K562 (cell line): Measurements from ENCODE around the gene ABCC1. TPM values are rescaled to one million over a fixed set of nuclear protein-coding genes. Genes with fewer than 3 reads are reported as not detected.

ENCODE experiments used
- ATAC-seq: fragments of 200-7000 bp; cut with Tn5 transposase; 3 replicates; pipeline ENCODE4 v1.9.1; 2020; ENCODE audit warnings: moderate library complexity
- BruUV-seq: library from RNA; stranded (reverse); fragments of 400-500 nt; replicated peaks from 2 replicates; lab custom pipeline; 2021; lab: Mats Ljungman, UMichigan
- CTCF ChIA-PET: fragments of 300-600 bp; formaldehyde crosslinking; extraction: SDS; loops from one replicate; lab custom pipeline; 2021; ENCODE audit warnings: low intra/inter-chr PET ratio; lab: Yijun Ruan, JAX
- POLR2A ChIA-PET: fragments of 300-600, 350-650 bp; sonication (Branson Sonifier 250); formaldehyde crosslinking; extraction: SDS; loops from one replicate; lab custom pipeline; 2021; ENCODE audit warnings: antibody characterized with exemption, inconsistent platforms; lab: Yijun Ruan, JAX
- DNase-seq, 4 experiments: peaks; one replicate each; pipeline versions ENCODE4 v3.0.0 to v3.0.0-alpha.2; 2011 to 2018; ENCODE audit warnings: low spot score in 3 of 4, mixed read lengths in 3 of 4; ENCODE audit errors: extremely low read depth in 1 of 4
- FAIRE-seq: peaks from 2 replicates; lab custom pipeline; 2011; peaks lifted over from hg19 to GRCh38; lab: Jason Lieb, UNC
- H2AFZ ChIP-seq: 2 replicates; pipeline ENCODE4 v1.6.0; 2011; ENCODE audit warnings: low read depth, low read length, control low read depth, inconsistent platforms
- H3K27ac ChIP-seq: fragments of 200-600 bp; 3 replicates; pipeline ENCODE4 v1.8.0; 2011; ENCODE audit warnings: low read depth, mild to moderate bottlenecking, control low read depth, inconsistent platforms, low read length, moderate library complexity, mixed read lengths; ENCODE audit errors: extremely low read depth
- H3K27me3 ChIP-seq, 2 experiments: fragments of 300-600 bp in 1 of 2; 2 replicates in 1 of 2; 3 replicates in 1 of 2; pipeline versions ENCODE4 v1.6.0 to v1.8.0; 2011; ENCODE audit warnings: inconsistent platforms in 2 of 2, low read length in 2 of 2, mild to moderate bottlenecking in 1 of 2, mixed read lengths in 1 of 2, moderate library complexity in 1 of 2; ENCODE audit not compliant: control insufficient read depth in 2 of 2, insufficient read depth in 2 of 2
- H3K36me3 ChIP-seq: fragments of 300-600 bp; 3 replicates; pipeline ENCODE4 v1.8.0; 2011; ENCODE audit warnings: mild to moderate bottlenecking, low read length, inconsistent platforms; ENCODE audit not compliant: control insufficient read depth, insufficient read depth
- H3K4me1 ChIP-seq, 2 experiments: fragments of 200-600 bp in 1 of 2; replicated peaks in 1 of 2; 2 replicates in 1 of 2; 3 replicates in 1 of 2; pipeline versions ENCODE4 v1.5.1 to v1.8.0; 2011; ENCODE audit warnings: inconsistent platforms in 2 of 2, low read length in 2 of 2, mild to moderate bottlenecking in 1 of 2, mixed read lengths in 1 of 2, moderate library complexity in 1 of 2; ENCODE audit not compliant: control insufficient read depth in 2 of 2, insufficient read depth in 2 of 2
- H3K4me2 ChIP-seq: 2 replicates; pipeline ENCODE4 v1.6.1; 2011; ENCODE audit warnings: low read length, control low read depth, inconsistent platforms, mixed read lengths; ENCODE audit not compliant: insufficient read depth
- H3K4me3 ChIP-seq: fragments of 200-600 bp; sonication (generic), shearing (Covaris generic); 2 replicates; pipeline ENCODE4 v1.5.1; 2016; ENCODE audit warnings: control low read depth, inconsistent platforms
- H3K79me2 ChIP-seq: fragments of 200-600 bp; 3 replicates; pipeline ENCODE4 v1.8.0; 2011; ENCODE audit warnings: low read length, inconsistent platforms; ENCODE audit not compliant: control insufficient read depth, insufficient read depth
- H3K9ac ChIP-seq, 2 experiments: 2 replicates each; pipeline versions ENCODE4 v1.6.0 to v1.6.1; 2011; ENCODE audit warnings: low read depth in 2 of 2, low read length in 2 of 2, control low read depth in 1 of 2, inconsistent platforms in 1 of 2, mild to moderate bottlenecking in 1 of 2, mixed read lengths in 1 of 2; ENCODE audit not compliant: insufficient read depth in 1 of 2
- H3K9me1 ChIP-seq: one replicate; pipeline ENCODE4 v1.6.0; 2011; ENCODE audit warnings: inconsistent platforms, mild to moderate bottlenecking, low read length, moderate library complexity; ENCODE audit not compliant: control insufficient read depth, insufficient read depth
- H3K9me3 ChIP-seq: replicated peaks from 2 replicates; pipeline ENCODE4 v1.5.1; 2011; ENCODE audit warnings: low read depth, low read length, inconsistent platforms; ENCODE audit not compliant: control insufficient read depth, insufficient read depth
- H4K20me1 ChIP-seq: replicated peaks from 2 replicates; pipeline ENCODE4 v1.6.1; 2011; ENCODE audit warnings: low read length, inconsistent platforms, mixed read lengths; ENCODE audit not compliant: control insufficient read depth, insufficient read depth
- ADNP ChIP-seq: fragments of 200-800 bp; sonication (Bioruptor generic); IDR thresholded peaks from 2 replicates; pipeline ENCODE4 v1.6.1; 2016; ENCODE audit warnings: missing genetic modification characterization, missing compliant biosample characterization
- DDX20 ChIP-seq: fragments of 450-650 bp; IDR thresholded peaks from 2 replicates; pipeline ENCODE4 v1.6.1; 2016; ENCODE audit warnings: missing genetic modification characterization, low read depth, mild to moderate bottlenecking, missing compliant biosample characterization, moderate library complexity
- ELF2 ChIP-seq: fragments of 250-450 bp; sonication (Bioruptor Pico); IDR thresholded peaks from 2 replicates; pipeline ENCODE4 v1.5.0; 2021; ENCODE audit warnings: mild to moderate bottlenecking
- NUFIP1 ChIP-seq: fragments of 450-650 bp; IDR thresholded peaks from 2 replicates; pipeline ENCODE4 v1.6.1; 2018; ENCODE audit not compliant: partially characterized antibody
- STAG1 ChIP-seq: sonication (generic); formaldehyde crosslinking; IDR thresholded peaks from 2 replicates; pipeline ENCODE4 v1.5.0; 2020; ENCODE audit warnings: missing genetic modification reagents, borderline replicate concordance
- TAF7 ChIP-seq: fragments of 450-650 bp; IDR thresholded peaks from 2 replicates; pipeline ENCODE4 v1.6.1; 2016; ENCODE audit warnings: missing genetic modification characterization, missing compliant biosample characterization
- TRIM24 ChIP-seq, 2 experiments: fragments of 450-650 bp; IDR thresholded peaks; 2 replicates each; pipeline ENCODE4 v1.6.1; 2016
- ZBED1 ChIP-seq: IDR thresholded peaks from 2 replicates; pipeline ENCODE4 v1.6.1; 2014
- ZNF436 ChIP-seq: fragments of 250-450, 450-650 bp; sonication (Bioruptor Pico); formaldehyde crosslinking; IDR thresholded peaks from 2 replicates; pipeline ENCODE4 v1.7.0; 2020; ENCODE audit warnings: mild to moderate bottlenecking
- WGBS: fragments of 100-300 bp; shearing (Covaris generic); methylation state at CpG from one replicate; pipeline ENCODE4 v1.1.6; 2016; ENCODE audit warnings: low coverage, mixed read lengths; ENCODE audit not compliant: insufficient coverage; ENCODE audit errors: missing lambda C conversion rate; 5-methylcytosine and 5-hydroxymethylcytosine counted together
- in situ Hi-C: fragments of 300-500 bp; cut with MboI; formaldehyde crosslinking; loops from 4 replicates; pipeline ENCODE4 v1.15.0; 2018; ENCODE audit warnings: inconsistent platforms, mixed read lengths
- intact Hi-C: fragments of 100-400 bp; cut with micrococcal nuclease; formaldehyde crosslinking; loops from 2 replicates; pipeline ENCODE4 v1.14.2; 2022
- polyA plus RNA-seq, 8 experiments: library from polyadenylated mRNA; depleted of rRNA in 4 of 8; stranded (reverse) in 5 of 8; unstranded in 3 of 8; fragments of >200 nt; fragmentation: Nextera tagmentation in 2 of 8; fragmentation: Illumina TruSeq in 1 of 8; extraction: Ambion mirVana in 2 of 8; extraction: Trizol in 1 of 8; gene quantifications; 2 replicates each; pipeline versions ENCODE4 v1.2.1 to v1.2.3, GENCODE V29; 2011 to 2014; ENCODE audit warnings: inconsistent platforms in 1 of 8, missing spikeins in 1 of 8
- total RNA-seq, 7 experiments: library from RNA; depleted of rRNA in 6 of 7; stranded (reverse); fragments of >200 nt in 6 of 7; fragmentation: Illumina TruSeq in 2 of 7; extraction: Trizol in 2 of 7; gene quantifications; 2 replicates each; pipeline versions ENCODE4 v1.2.1 to v1.2.3, GENCODE V29; 2011 to 2021; ENCODE audit warnings: low replicate concordance in 1 of 7
- TF ChIP-seq, protein P1 (sequence below): fragments of 450-650 bp; IDR thresholded peaks from 2 replicates; pipeline ENCODE4 v1.6.1; 2014; ENCODE audit warnings: low read depth, mild to moderate bottlenecking, moderate library complexity, borderline replicate concordance

ABCC1 gene
- total and polyA plus RNA-seq, 9 of the 15 experiments (the other 6 are each of a cell fraction or from before 2014, with no cell fraction given): 3.9 to 41.6 (median 10.0) TPM

DNA sequence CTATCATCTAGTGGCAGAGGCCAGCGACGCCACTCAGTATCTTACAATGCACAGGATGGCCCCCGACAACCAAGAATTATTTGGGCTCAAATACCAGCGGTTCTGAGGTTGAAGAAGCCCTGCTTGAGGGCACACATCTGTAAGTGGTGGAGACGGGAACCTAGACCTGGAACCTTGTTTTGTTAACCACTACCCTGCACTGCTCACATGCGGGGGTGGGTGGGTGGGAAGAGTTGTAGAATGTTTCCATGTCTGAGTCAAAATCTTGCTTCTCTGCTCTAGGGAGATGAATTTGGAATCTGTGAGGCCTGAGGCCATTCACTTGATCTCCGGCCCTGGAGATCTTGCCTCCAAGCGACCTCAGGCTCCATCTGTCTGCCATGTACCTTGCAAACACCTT lies 44.1 kb downstream of the ABCC1 start:
- POLR2A ChIA-PET: no interaction called here
- Histone ChIP-seq H3K36me3 (peaks cover 37% of the 10 kb centered on the region; the same call in 2 of the 3 replicates), H3K9me1 (no peaks in the 10 kb centered on the region), H2AFZ (no peak overlapping the region), H3K9ac (no peak overlapping the region), H3K79me2 (peaks cover 72% of the 10 kb centered on the region), H3K9me3 (no peaks in the 10 kb centered on the region), H3K27ac (no peak overlapping the region), H4K20me1 (peaks cover 8% of the 10 kb centered on the region), H3K4me2 (no peak overlapping the region), H3K4me1 (peaks cover 46 to 55% of the 10 kb centered on the region in 2 experiments), H3K27me3 (no peaks in the 10 kb centered on the region), H3K4me3 (no peak overlapping the region)
- ATAC-seq: no peak
- in situ Hi-C loops (no loop called here), intact Hi-C loops (no loop called here)
- BruUV-seq: no TSS peak
- DNase-seq: no peak
- WGBS: 85% methylated on average over 8 of the region's 8 CpGs
- TF ChIP-seq TAF7 (tag): no peak
- TF ChIP-seq ADNP: peak; percentile 6; the same call in 1 of the 2 replicates
- CTCF ChIA-PET: no interaction called here
- no peak for FAIRE-seq

DNA sequence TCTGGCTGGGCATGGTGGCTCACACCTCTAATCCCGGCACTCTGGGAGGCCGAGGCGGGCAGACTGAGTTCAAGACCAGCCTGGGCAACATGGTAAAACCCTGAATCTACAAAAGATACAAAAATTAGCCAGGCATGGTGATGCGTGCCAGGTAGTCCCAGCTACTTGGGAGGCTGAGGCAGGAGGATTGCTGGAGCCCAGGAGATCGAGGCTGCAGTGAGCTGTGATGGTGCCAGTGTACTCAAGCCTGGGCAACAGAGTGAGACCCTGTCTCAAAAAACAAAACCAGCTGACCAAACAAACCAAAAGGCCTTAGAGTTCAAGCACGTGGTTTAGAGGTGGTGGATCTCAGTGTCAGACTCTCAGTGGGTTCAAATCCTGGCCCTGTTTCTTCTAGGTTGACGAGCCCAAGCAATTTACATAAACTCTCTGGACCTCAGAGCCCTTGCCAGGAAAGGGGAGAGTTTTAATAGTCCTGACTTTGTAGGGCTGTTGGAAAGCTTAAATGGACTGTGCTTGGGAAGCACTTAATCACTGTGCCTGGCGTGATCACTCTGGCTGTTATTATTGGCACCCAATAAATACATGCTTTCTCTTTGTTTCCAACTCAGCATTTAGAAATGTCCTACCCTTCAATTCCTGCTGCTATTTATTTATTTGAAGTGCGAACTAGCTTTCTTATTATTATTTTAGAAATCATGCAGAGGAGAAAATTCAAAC lies 44.7 kb downstream of the ABCC1 start:
- DNase-seq: no peak
- Histone ChIP-seq H3K9me1 (no peaks in the 10 kb centered on the region), H3K9me3 (no peaks in the 10 kb centered on the region), H3K4me2 (no peak overlapping the region), H3K36me3 (peaks cover 37% of the 10 kb centered on the region; the same call in 2 of the 3 replicates), H4K20me1 (peaks cover 8% of the 10 kb centered on the region), H3K9ac (no peak overlapping the region; a peak in 2 of 4 replicates), H3K27me3 (no peaks in the 10 kb centered on the region), H3K4me3 (no peak overlapping the region), H3K27ac (no peak overlapping the region), H2AFZ (no peak overlapping the region), H3K79me2 (peaks cover 68% of the 10 kb centered on the region), H3K4me1 (peaks cover 43 to 52% of the 10 kb centered on the region in 2 experiments)
- no peak for FAIRE-seq
- in situ Hi-C loops (no loop called here), intact Hi-C loops (no loop called here)
- ChIA-PET CTCF (no interaction called here), POLR2A (no interaction called here)
- WGBS: 86% methylated on average over 9 of the region's 9 CpGs
- TF ChIP-seq ZBED1 (no peak), STAG1 (CRISPR knock-in tag) (no peak), NUFIP1 (no peak), DDX20 (tag) (no peak), ZNF436 (no peak), TRIM24 (IDR thresholded peaks at IDR 0.05) (no peak), ELF2 (CRISPR knock-in tag) (no peak)
- TF ChIP-seq, protein P1, sequence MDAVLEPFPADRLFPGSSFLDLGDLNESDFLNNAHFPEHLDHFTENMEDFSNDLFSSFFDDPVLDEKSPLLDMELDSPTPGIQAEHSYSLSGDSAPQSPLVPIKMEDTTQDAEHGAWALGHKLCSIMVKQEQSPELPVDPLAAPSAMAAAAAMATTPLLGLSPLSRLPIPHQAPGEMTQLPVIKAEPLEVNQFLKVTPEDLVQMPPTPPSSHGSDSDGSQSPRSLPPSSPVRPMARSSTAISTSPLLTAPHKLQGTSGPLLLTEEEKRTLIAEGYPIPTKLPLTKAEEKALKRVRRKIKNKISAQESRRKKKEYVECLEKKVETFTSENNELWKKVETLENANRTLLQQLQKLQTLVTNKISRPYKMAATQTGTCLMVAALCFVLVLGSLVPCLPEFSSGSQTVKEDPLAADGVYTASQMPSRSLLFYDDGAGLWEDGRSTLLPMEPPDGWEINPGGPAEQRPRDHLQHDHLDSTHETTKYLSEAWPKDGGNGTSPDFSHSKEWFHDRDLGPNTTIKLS: no peak
- BruUV-seq: no TSS peak
- no peak for ATAC-seq
